Measurements from ENCODE around the gene FAAP20.

Gene FAAP20

GRCh38 chr1:2197707-2198165 is 3.2 kb upstream of the FAAP20 start:
- DNase-seq (ENCODE audit: low read depth in 4 of 4, low spot score in 1 of 4) = no peak

DNA sequence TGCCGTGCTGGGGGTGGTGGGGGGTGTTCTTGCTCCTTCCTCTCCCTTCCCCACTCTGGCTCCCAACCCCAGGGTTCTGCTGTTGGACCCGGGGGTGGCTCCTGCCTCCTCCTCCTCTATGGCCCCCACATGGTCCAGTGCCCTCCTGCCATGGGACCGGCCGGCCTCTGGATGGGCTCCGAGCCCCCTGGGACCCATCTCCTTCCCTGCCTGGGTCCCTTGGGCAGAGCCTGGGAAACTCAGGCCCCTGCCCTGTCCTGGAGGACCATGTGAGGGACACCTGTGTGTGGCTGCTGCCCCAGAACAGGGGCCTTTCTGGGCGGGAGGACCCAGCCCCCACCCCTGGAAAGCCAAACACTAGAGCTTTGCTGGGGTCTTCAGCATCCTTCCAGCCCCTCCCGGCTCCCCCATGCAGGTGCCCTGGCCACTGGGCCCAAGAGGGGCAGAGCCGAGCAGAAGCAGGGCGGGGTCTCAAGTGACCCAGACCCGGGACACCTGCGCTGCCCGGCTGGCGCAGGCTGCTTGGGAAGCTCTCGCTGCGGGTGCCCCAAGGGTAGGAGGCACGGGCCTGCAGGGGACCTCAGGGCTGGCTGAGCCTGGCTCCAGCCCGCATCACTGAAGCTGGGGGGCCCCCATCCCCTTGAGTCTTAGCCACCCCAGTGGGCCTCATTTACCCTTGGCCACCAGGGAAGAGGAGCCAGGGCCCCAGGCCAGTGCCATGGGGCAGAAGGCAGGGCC is 2.5 kb upstream of the FAAP20 start:
- no peak for DNase-seq (ENCODE audit: low read depth in 4 of 4, low spot score in 1 of 4)

DNA sequence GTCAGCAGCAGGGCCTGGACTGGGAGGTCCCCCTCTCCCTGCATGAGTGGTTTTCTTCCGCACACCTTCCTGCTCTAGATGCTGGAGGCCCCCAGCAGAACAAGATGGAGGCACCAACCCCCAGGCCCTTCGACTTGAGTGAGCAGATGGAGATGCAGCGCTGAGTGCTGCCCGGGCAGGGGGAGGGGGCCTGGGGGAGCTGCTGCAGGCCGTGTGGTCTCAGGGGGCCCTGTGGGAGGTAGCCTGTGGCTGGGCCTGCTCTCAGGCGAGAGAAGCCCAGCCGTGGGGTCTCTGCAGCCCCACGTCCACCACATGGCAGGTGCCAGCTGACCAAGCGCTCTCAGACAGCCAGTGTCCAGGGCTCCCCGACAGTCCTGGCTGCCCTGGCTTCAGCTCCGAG is 1.2 kb upstream of the FAAP20 start:
- DNase-seq (ENCODE audit: low read depth in 4 of 4, low spot score in 1 of 4) = no peak

DNA sequence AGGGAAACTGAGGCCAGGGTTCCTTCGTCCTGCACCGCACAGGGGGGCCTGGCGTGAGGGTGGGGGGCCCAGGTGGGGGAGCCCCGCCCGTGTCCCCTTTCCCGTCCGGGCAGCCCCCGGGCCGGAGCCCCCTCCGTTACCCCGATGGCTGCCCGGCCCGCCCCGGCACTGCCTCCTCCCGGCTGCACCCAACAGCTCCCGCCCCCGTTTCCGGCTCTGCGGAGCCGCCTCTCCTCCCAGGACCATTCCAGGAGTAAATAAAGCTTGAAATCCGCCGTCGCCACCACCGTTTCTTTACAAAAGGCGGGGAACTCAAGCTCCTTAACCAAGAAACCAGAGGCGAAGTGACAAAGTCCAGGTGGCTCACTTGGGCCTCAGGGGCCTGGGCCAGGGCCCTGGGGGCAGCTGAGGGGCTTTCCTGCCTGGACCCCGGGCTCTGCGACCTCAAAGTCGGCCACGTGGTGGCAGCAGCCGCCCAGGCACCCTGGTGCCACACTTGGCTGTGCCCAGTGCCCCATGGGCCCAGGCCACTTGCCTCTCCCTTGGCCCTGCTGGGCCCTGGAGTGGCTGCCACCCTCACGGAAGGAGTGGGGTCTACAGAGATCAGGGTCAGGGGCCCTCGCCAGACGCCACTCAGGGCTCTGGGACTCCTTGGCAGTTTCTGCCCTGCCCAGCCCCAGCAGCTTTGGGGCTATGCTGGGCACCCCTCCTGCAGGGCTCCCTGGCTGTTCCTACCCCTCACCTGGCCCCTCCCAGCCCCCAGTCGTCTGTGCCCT is 514 bp upstream of the FAAP20 start:
- DNase-seq (ENCODE audit: low read depth in 4 of 4, low spot score in 1 of 4) = peak; percentile 62 to 82 (median 70)

- DNase-seq (ENCODE audit: low read depth in 4 of 4, low spot score in 1 of 4) = no peak
Observed at GRCh38 chr1:2193514-2194281, 874 bp downstream of the FAAP20 start.

DNA sequence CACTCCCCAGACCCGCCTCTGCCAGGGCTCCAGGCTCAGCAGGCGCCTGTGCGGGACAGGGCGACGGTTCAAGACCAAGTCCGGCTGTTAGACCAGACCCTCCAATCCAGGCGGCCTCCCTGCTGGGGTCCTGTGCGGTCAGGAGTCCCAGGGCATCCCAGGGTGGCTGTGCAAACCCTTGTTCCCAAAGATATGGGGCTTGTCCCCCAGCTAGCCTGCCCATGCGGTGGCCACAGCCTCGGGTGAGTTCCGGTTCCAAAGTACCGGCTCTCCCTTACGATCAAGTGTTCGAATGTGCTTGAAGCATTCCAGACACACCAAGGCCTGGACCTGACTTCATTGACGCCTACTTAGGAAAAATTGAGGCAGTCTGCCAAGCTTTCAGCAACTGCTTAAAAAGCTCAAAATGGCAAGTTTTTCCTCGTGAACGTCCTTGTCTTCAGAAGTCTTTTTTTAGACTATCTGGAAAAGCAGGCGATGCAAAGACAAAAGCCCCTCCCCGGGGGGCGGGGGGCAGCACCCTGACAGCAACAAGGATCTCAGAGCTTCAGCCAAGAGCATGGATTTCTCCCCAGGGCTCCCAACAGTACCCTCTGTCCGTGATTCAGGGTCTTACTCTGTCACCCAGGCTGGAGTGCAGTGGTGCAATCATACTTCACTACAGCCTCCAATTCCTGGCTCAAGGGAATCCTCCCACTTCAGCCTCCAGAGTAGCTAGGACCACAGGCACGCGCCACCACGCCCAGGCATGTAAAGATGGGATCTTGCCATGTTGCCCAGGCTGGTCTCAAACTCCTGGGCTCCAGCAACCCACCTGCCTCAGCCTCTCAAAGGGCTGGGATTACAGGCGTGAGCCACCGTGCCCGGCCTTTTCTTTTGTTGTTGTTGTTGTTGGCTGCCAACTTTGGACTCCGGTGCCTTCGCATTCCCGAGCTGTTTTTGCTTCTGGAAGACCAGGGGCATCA is 2.3 kb downstream of the FAAP20 start:
- DNase-seq (ENCODE audit: low read depth in 4 of 4, low spot score in 1 of 4) = no peak

DNA sequence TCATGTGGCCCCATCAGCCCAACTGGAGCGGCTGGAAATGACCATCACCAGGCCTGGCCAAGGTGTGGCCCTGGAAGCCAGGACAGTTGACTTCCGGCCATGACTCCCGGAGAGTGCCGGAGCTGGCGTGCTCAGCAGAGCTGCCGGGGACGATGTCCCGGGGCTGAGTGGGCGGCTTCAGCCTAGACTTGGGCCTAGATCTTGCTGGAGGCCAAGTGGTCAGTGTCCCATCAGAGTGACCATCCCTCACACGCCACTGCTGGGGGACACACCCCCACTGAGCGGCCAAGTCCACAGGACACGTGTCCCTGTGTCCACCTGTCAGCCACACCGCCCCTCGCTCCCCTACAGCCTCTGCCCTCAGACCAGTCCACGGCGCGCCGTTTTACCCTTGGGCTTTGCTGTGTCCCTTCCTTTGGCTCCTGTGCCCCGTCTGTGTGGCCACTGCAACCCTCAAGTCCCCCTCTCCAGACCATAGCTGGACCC is 4.0 kb downstream of the FAAP20 start:
- no peak for DNase-seq (ENCODE audit: low read depth in 4 of 4, low spot score in 1 of 4)

GRCh38 chr1:2189459-2190425 is 4.8 kb downstream of the FAAP20 start:
- peak; percentile 68 to 82 (median 80) for DNase-seq (ENCODE audit: low read depth in 4 of 4, low spot score in 1 of 4)

DNA sequence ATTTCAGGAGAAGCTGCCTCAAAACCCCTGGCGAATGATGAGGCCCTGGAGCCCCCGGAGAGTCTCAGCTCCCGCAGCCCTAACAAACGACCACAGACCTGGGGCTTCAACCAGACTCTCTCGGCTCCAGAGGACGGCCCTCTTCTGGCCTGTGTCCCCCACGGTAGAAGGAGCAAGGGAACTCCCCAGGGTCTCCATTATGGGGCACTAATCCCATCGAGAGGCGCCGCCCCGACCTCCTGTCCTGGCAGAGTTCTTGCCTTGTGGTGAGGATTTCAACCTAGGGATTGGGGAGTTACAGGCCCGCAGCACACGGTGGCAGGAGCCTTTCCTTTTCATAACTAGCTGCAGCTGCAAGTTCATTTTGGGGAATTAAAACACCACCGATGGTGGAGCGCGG is 6.2 kb downstream of the FAAP20 start:
- no peak for DNase-seq (ENCODE audit: low read depth in 4 of 4, low spot score in 1 of 4)

DNA sequence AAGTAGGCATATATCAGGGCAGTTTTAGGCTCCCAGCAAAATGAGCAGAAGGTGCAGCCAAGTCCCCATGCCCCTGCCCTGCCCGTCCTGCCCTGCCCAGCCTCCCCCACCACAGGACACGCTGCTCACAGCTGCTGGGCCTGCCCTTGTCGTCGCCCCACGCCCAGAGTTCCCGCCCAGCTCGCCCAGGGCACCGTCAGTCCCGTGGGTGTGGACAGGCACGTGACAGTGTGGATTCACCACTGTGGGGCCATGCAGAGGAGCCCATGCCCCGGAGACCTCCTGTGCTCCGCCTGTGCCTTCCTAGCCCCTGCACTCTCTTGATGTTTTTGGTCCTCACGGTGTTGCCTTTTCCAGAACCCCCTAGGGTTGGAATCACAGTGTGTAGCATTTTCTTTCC is 7.0 kb downstream of the FAAP20 start:
- DNase-seq (ENCODE audit: low read depth in 4 of 4, low spot score in 1 of 4) = no peak

DNA sequence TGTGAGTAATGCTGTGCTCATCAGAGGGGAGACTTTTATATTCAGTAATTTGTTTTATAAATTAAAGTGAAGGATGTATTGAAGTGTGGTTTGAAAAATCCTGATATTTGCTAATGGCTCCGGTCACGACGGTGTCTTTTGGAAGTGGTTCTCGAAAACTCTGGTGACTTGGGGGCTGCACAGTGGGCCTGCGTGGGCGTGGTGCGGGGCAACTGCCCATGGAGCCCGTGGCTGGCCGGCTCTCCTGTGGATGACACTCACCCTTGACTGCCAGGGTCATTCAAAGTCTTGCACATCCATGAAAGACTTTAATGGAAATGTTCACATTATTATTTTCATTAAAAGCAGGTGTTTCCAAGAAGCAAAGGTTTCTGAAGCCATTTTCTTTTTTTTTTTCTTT is 7.7 kb downstream of the FAAP20 start:
- no peak for DNase-seq (ENCODE audit: low read depth in 4 of 4, low spot score in 1 of 4)

- DNase-seq (ENCODE audit: low read depth in 4 of 4, low spot score in 1 of 4) = no peak
Observed at GRCh38 chr1:2185880-2186855, 8.4 kb downstream of the FAAP20 start.

GRCh38 chr1:2184934-2185333 is 9.6 kb downstream of the FAAP20 start:
- DNase-seq (ENCODE audit: low read depth in 4 of 4, low spot score in 1 of 4) = no peak

DNA sequence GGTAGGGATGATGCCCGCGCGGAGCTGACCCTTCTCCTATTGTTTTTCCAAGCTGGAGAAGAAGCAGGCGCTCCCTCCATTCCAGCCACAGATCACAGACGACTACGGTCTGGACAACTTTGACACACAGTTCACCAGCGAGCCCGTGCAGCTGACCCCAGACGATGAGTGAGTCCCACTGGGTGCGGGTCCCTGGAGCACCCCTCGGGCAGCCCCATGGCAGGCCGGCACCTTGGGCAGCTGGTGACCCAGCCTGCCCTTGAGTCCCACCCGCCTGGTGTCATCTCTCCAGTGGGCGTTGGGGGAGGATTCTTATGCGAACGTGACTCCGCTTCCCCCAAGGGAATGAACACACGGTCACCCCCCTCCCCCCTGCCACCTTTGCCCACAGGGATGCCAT is 10.0 kb downstream of the FAAP20 start:
- DNase-seq (ENCODE audit: low read depth in 4 of 4, low spot score in 1 of 4) = no peak

DNA sequence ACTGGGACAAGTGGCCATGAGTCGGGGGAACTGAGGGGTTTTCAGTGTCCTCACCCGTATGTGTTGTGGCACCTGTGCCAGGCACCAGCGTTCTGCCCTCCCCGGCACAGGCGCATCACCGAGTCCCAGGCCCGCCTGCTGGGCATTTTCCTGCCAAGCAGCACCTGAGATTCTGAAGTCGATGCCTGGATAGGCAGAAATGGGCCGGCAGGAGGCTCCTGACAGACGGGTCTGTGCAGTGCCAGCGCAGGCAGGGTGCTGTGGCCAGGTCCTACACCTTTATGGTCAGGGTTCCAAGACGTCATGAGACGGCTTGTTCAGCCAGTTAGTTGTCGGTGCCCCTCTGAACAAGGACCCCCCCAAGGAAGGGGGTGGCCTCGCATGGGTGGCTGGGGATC is 10.6 kb downstream of the FAAP20 start:
- DNase-seq (ENCODE audit: low read depth in 4 of 4, low spot score in 1 of 4) = no peak

- DNase-seq (ENCODE audit: low read depth in 4 of 4, low spot score in 1 of 4) = no peak
Observed at GRCh38 chr1:2182376-2182775, 12.2 kb downstream of the FAAP20 start.

GRCh38 chr1:2181752-2182151 is 12.8 kb downstream of the FAAP20 start:
- no peak for DNase-seq (ENCODE audit: low read depth in 4 of 4, low spot score in 1 of 4)

DNA sequence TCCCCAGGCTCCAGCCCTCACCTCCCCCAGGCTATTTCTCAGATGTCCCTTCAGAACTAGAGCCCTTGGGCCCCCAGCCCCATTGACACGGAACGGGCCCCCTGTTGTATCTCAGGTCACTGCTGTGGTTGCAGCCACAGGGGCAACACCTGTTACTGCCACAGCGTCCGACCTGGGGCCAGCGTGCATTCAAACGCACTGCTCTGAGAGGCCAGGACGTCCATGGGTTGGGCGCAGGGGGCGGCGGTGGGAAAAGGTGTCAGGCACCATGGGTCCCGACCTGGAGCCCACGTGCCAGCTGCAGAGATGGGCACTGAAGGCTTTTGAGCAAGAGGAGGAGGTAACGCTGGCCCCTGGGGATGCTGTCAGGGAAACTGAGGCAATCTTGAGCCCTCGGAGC is 13.3 kb downstream of the FAAP20 start:
- no peak for DNase-seq (ENCODE audit: low read depth in 4 of 4, low spot score in 1 of 4)

Measured in stimulated activated CD4-positive, alpha-beta T cell treated with anti-CD3 and anti-CD28 coated beads, Interleukin-1b, Interleukin-23, amount 100 ng/mL, for 24 hours (primary cell).